Subcutaneous abdominal adipose tissue (tissue), 5 donors: Measurements from ENCODE around the gene TNS3.
"Not testable (repeated sequence)": the region's sequence is repeated elsewhere in the genome, so short reads cannot be mapped to it uniquely, and the experiment has no call there.

ENCODE experiments used
- H3K27ac ChIP-seq: one replicate; pipeline ENCODE4 v1.7.0; 2013; ENCODE audit warnings: low read depth, mild to moderate bottlenecking, inconsistent platforms, low read length, moderate library complexity
- H3K27me3 ChIP-seq, 5 donors: one replicate each; pipeline ENCODE4 v1.7.0; 2013; ENCODE audit warnings: low read length in 5 of 5, inconsistent platforms in 1 of 5; ENCODE audit not compliant: control insufficient read depth in 5 of 5, insufficient read depth in 4 of 5
- H3K36me3 ChIP-seq, 5 donors: one replicate each; pipeline ENCODE4 v1.7.0; 2013; ENCODE audit warnings: low read length in 5 of 5; ENCODE audit not compliant: control insufficient read depth in 5 of 5, insufficient read depth in 5 of 5
- H3K4me1 ChIP-seq, 5 donors: one replicate each; pipeline ENCODE4 v1.7.0; 2013; ENCODE audit warnings: low read length in 5 of 5, mild to moderate bottlenecking in 3 of 5, moderate library complexity in 1 of 5; ENCODE audit not compliant: control insufficient read depth in 5 of 5, insufficient read depth in 5 of 5
- H3K4me3 ChIP-seq, 5 donors: one replicate each; pipeline ENCODE4 v1.7.0; 2013; ENCODE audit warnings: low read length in 5 of 5, low read depth in 1 of 5
- H3K9ac ChIP-seq, 5 donors: one replicate each; pipeline ENCODE4 v1.7.0; 2013; ENCODE audit warnings: low read length in 5 of 5, mild to moderate bottlenecking in 4 of 5, moderate library complexity in 3 of 5
- H3K9me3 ChIP-seq, 5 donors: one replicate each; pipeline ENCODE4 v1.7.0; 2013; ENCODE audit warnings: low read length in 5 of 5; ENCODE audit not compliant: control insufficient read depth in 5 of 5
- donor health status: healthy.
- donor health status: healthy.
- donor health status: healthy.
- donor health status: healthy.
- donor health status: healthy.

The TNS3 gene

GRCh38 chr7:47619806-47620205 lies 37.9 kb upstream of the TNS3 start:
- no peaks in the 10 kb centered on the region for H3K27me3 ChIP-seq
- H3K27ac ChIP-seq: no peak overlapping the region
- no peaks in the 10 kb centered on the region for H3K9me3 ChIP-seq
- H3K4me1 ChIP-seq: peaks cover 0 to 25% (median 22%) of the 10 kb centered on the region in 5 donors
- H3K4me3 ChIP-seq: no peak overlapping the region
- H3K36me3 ChIP-seq: no peaks in the 10 kb centered on the region
- H3K9ac ChIP-seq: no peak overlapping the region

- no peak overlapping the region for H3K27ac ChIP-seq
- H3K27me3 ChIP-seq: no peaks in the 10 kb centered on the region
- peaks cover 0 to 9% (median 8%) of the 10 kb centered on the region in 5 donors for H3K4me1 ChIP-seq
- H3K9me3 ChIP-seq: no peaks in the 10 kb centered on the region
- no peak overlapping the region for H3K4me3 ChIP-seq
- H3K9ac ChIP-seq: no peak overlapping the region
- no peaks in the 10 kb centered on the region for H3K36me3 ChIP-seq
These were observed 35.2 kb upstream of the TNS3 start for GRCh38 chr7:47617131-47617530.

GRCh38 chr7:47614450-47614849 lies 32.5 kb upstream of the TNS3 start:
- Histone ChIP-seq H3K9me3 (no peaks in the 10 kb centered on the region), H3K36me3 (no peaks in the 10 kb centered on the region), H3K27me3 (no peaks in the 10 kb centered on the region), H3K27ac (no peak overlapping the region), H3K4me1 (peaks cover 9 to 20% (median 20%) of the 10 kb centered on the region in 5 donors), H3K9ac (peak overlapping the region in 1 of 5 donors; percentile 5), H3K4me3 (no peak overlapping the region)

- Histone ChIP-seq H3K4me3 (no peak overlapping the region), H3K4me1 (peaks cover 9 to 26% (median 21%) of the 10 kb centered on the region in 5 donors), H3K9ac (no peak overlapping the region), H3K9me3 (no peaks in the 10 kb centered on the region), H3K36me3 (no peaks in the 10 kb centered on the region), H3K27me3 (no peaks in the 10 kb centered on the region), H3K27ac (peak overlapping the region; percentile 79)
These were observed 29.2 kb upstream of the TNS3 start for GRCh38 chr7:47611045-47611511.

- Histone ChIP-seq H3K36me3 (no peaks in the 10 kb centered on the region), H3K4me1 (peaks cover 9 to 31% (median 22%) of the 10 kb centered on the region in 5 donors), H3K27me3 (no peaks in the 10 kb centered on the region), H3K9me3 (no peaks in the 10 kb centered on the region), H3K27ac (peak overlapping the region; percentile 79), H3K4me3 (no peak overlapping the region), H3K9ac (peak overlapping the region in 1 of 5 donors; percentile 15)
These were observed 28.7 kb upstream of the TNS3 start for GRCh38 chr7:47610506-47611044.

GRCh38 chr7:47609803-47610452 lies 28.0 kb upstream of the TNS3 start:
- Histone ChIP-seq H3K9ac (peak overlapping the region in 1 of 5 donors; percentile 15), H3K9me3 (no peaks in the 10 kb centered on the region), H3K27ac (peak overlapping the region; percentile 79), H3K36me3 (no peaks in the 10 kb centered on the region), H3K4me1 (peaks cover 9 to 38% (median 28%) of the 10 kb centered on the region in 5 donors), H3K4me3 (no peak overlapping the region), H3K27me3 (no peaks in the 10 kb centered on the region)

- H3K36me3 ChIP-seq, H3K27me3 ChIP-seq, H3K9ac ChIP-seq, H3K9me3 ChIP-seq, H3K4me3 ChIP-seq: not testable (repeated sequence)
- H3K4me1 ChIP-seq: peaks cover 11 to 59% (median 45%) of the 10 kb centered on the region in 5 donors
- peak overlapping the region; percentile 90 for H3K27ac ChIP-seq
These were observed 24.7 kb upstream of the TNS3 start for GRCh38 chr7:47606593-47607046.

- Histone ChIP-seq H3K9ac (peak overlapping the region in 1 of 5 donors; percentile 19), H3K4me1 (peaks cover 7 to 61% (median 47%) of the 10 kb centered on the region in 5 donors), H3K27ac (peak overlapping the region; percentile 90), H3K36me3 (no peaks in the 10 kb centered on the region), H3K4me3 (no peak overlapping the region), H3K27me3 (no peaks in the 10 kb centered on the region), H3K9me3 (no peaks in the 10 kb centered on the region)
These were observed 24.1 kb upstream of the TNS3 start for GRCh38 chr7:47605816-47606575.

GRCh38 chr7:47604496-47604890 lies 22.6 kb upstream of the TNS3 start:
- no peaks in the 10 kb centered on the region for H3K27me3 ChIP-seq
- peak overlapping the region in 1 of 5 donors; percentile 48 for H3K9ac ChIP-seq
- H3K4me1 ChIP-seq: peaks cover 6 to 60% (median 44%) of the 10 kb centered on the region in 5 donors
- no peaks in the 10 kb centered on the region for H3K36me3 ChIP-seq
- H3K4me3 ChIP-seq: no peak overlapping the region
- peak overlapping the region; percentile 90 for H3K27ac ChIP-seq
- no peaks in the 10 kb centered on the region for H3K9me3 ChIP-seq
